Measurements from ENCODE around the gene DNAJB1.

DNA sequence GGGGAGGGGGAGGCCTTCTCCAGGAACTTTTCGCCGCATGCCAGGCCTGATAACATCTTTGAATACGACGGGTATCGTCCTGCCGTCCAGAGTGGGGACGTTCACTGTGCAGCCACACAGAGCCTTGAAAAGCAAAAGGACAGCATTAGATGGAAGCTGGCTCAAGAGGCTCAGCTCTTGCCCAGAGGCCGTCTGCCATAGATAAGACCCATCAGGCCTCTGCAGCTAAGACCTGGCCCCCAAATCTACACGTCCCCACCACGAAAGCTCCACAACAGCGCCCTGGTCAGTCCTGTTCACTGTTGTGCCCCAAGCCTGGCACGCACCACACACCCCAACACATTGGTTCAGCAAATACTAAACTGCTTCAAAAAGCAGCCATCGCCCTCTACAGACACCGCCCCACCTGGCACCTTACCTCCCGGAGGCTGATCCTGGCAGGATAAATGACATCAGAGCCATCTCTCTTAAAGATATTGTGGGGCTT, 2.1 kb downstream of the DNAJB1 start:
- TF ChIP-seq, protein P1, sequence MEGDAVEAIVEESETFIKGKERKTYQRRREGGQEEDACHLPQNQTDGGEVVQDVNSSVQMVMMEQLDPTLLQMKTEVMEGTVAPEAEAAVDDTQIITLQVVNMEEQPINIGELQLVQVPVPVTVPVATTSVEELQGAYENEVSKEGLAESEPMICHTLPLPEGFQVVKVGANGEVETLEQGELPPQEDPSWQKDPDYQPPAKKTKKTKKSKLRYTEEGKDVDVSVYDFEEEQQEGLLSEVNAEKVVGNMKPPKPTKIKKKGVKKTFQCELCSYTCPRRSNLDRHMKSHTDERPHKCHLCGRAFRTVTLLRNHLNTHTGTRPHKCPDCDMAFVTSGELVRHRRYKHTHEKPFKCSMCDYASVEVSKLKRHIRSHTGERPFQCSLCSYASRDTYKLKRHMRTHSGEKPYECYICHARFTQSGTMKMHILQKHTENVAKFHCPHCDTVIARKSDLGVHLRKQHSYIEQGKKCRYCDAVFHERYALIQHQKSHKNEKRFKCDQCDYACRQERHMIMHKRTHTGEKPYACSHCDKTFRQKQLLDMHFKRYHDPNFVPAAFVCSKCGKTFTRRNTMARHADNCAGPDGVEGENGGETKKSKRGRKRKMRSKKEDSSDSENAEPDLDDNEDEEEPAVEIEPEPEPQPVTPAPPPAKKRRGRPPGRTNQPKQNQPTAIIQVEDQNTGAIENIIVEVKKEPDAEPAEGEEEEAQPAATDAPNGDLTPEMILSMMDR (IDR thresholded peaks at IDR 0.05), result no peak
- no peak for TF ChIP-seq POLR2AphosphoS5 (IDR thresholded peaks at IDR 0.05; ENCODE audit: low read depth, low read length)
- no peak for TF ChIP-seq TCF7L2 (IDR thresholded peaks at IDR 0.05; ENCODE audit: low read depth, low read length)
- no peak for TF ChIP-seq SIN3A (IDR thresholded peaks at IDR 0.05; ENCODE audit: borderline replicate concordance, insufficient read depth, low read depth, low read length)

Data from Panc1 (cell line).